HG03354 (cell line): Measurements from ENCODE around the gene NR1D2.
A peak's percentile ranks its signal among the peaks of the same experiment; 100 is the strongest.
"Not testable (repeated sequence)": the region's sequence is repeated elsewhere in the genome, so short reads cannot be mapped to it uniquely, and the experiment has no call there.

Experiments used
- ATAC-seq: cut with Tn5 transposase; IDR thresholded peaks from one replicate; pipeline ENCODE4 v1.9.1; 2021; ENCODE audit warnings: mild to moderate bottlenecking; ENCODE audit not compliant: unreplicated experiment, poor library complexity, severe bottlenecking

Gene NR1D2

GRCh38 chr3:23944861-23945662, at the start of gene NR1D2:
Gene NR1D2, plus strand, starts transcription at chr3:23945286. Its CDS starts 293 bp downstream, at chr3:23945579.
- peak; percentile 66 for ATAC-seq

- no peak for ATAC-seq
Observed at GRCh38 chr3:23900744-23901143, 44.3 kb upstream of the NR1D2 start.

DNA sequence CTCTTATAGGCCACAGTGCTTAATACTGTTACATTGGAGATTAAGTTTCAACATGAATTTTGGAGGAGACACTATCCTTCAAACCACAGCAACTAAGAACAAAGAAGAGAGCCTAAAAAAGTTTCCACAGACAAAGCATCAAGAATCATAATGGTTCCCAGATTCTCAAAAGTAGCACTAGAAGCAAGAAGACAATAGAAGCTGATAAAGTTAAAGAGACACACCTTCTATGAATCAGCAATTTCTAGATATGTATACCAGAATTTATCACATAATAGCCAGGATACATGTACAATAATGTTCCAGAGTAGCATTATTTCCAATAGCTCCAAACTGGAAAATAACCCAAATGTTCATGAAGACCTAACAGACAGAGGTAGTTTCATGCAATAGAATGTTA, 40.5 kb upstream of the NR1D2 start:
- ATAC-seq, result no peak

DNA sequence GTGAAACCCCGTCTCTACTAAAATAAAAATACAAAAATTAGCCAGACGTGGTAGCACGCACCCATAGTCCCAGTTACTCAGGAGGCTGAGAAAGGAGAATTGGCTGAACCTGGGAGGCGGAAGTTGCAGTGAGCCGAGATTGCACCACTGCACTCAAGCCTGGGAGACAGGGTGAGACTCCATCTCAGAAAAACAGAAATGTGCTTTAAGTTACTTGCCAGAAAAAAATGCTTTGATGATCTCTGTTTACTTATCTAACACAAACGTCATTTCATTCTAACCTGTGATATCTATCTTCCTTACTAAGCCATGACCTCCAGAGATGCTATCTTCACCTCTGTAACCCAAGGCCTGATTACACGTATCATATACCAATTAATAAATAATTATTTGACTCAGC, 35.7 kb upstream of the NR1D2 start:
- no peak for ATAC-seq

GRCh38 chr3:23911397-23911796, 33.7 kb upstream of the NR1D2 start:
- ATAC-seq, result no peak

GRCh38 chr3:23912335-23912734, 32.8 kb upstream of the NR1D2 start:
- ATAC-seq, result not testable (repeated sequence)

- no peak for ATAC-seq
Observed at GRCh38 chr3:23913182-23913581, 31.9 kb upstream of the NR1D2 start.

DNA sequence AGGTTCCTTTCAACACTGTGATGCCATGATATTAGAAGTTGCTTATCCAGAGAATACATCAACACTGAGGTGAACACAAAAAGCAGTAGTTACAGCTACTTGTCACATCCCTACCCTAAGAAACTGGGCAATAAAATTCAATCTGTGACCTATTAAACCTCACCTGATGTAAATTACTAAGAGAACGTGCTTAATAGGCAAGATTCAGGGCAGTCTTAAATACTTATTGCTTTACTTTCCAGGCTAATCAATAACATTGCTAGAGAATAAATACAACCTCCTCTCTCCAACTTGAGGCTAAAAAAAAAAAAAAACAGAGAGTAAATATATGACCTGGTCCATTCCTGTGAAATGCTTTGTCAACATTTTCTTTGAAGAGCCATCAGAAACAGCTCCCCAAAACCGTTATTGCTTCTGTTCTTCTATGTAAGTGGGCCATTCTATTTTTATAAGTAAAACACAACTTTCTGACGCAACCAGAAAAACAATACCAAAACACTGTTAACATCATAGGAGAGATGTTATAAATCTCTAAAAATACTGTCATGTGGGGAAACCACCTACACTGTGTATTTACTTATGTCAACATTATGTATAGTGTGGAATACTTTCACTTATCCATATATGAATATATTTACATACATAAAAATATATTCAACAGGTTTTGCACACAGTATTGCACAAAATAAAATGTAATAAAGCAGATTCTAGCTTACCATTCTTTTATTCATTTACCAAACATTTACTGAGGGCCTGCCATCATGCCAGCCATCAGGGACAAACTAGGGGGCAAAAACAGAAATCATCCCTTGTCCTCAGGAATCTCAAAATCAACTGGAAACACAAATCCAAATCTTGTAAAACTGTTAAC, 31.0 kb upstream of the NR1D2 start:
- ATAC-seq, result no peak

DNA sequence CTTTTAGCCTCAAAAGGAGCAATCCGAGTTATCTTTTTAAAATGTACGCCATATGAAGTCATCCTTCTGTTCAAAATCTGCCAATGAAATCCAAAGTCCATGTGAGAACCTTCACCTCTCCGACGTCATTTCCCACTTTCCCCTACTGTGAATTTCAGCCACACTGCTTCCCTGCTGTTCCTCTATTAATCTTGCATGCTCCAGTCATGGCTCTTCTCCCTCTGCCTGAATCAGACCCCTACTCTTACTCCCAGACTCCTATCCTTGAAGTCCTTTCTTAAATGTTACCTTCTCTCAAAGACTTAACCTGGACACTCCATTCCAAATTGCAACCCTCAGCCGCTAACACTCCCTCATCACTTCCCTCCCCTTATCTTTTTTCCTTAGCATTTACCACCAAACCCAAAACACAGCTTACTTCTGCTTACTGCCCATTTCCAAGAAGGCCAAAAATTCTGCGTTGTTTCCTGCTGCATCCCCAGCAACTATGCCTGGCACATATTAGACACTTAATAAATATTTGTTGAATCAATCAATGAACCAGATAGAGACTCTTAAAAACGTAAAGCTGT, 29.5 kb upstream of the NR1D2 start:
- ATAC-seq, result no peak

DNA sequence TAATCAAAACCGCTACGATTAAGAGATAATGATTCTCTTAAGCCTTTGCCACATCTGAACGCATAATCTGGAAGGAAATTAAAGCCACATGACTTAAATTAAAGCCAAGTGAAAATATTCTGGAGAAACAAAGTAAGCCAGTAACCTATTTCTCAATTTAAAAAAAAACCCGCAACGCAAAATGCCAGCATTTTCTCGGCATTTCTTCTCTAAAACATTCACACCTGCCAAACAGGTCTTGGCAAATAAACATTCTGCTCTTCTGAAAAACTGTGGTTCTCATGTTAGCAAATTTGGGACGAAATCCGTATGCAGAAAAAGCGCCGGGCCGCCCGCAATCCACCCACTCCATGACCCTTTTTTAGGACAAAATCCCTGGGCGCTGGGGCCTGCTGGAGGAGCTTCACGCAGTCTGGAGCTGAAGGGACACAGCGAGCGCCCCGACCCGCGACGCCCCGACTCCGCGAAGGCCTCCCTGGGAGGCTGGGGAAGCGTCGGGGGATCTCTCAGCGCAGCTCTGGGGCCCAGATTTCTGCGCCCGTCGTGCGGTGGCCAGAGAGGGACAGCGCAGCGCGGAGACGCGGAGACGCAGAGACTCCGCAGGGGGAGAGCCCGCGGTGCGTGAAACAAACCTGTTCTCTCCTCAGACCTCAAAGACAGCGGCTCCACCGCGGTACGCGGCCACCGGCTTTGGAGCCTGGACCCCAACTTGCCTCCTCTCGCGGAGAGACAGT, 28.8 kb upstream of the NR1D2 start:
- peak; percentile 51 for ATAC-seq

DNA sequence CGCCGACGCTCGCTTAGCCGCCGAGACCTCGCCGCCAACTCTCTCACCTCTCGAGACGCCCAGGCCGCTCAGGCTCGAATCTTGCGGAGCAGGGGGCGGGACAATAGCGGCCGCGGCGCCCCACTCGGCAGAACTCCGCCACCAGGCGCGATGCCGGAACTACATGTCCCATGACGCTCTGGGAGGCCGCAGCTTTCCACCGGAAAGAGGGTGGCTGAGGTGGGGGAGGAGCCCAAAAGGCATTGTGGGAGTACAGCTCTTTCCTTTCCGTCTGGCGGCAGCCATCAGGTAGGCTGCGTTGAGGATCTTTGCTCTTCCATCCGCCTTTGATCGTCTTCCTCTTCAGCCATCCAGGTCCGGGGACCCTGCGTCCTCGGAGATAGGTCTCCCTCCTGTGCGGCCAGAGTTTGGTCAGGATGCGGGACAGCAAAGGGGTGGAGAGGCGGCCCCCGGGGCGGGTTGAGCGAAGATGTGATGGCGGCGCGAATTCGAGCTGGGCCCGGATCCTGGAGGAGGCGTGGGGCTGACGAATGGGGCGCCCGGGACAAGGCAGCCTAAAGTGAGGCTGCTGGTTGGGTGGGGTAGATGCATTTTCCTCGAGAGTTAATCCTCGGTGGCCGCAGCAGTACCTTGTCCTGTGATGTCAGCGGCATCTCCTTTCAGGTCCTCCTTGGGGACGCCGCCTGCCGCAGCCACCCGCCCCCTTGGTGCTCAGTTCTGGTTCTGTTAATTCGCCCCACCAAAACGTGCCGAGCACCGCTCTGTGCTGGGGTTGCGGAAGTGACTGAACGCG, 28.0 kb upstream of the NR1D2 start, which contains the start of the genes NKIRAS1 and RPL15:
TSS of gene NKIRAS1 (minus strand) at position 105 of the 793 bp plus-strand sequence. CDS start 6,086 bp downstream, outside the sequence.
TSS of gene RPL15 (plus strand) at position 247 of the 793 bp plus-strand sequence. CDS start 728 bp downstream, outside the sequence.
- ATAC-seq, result peak; percentile 94

DNA sequence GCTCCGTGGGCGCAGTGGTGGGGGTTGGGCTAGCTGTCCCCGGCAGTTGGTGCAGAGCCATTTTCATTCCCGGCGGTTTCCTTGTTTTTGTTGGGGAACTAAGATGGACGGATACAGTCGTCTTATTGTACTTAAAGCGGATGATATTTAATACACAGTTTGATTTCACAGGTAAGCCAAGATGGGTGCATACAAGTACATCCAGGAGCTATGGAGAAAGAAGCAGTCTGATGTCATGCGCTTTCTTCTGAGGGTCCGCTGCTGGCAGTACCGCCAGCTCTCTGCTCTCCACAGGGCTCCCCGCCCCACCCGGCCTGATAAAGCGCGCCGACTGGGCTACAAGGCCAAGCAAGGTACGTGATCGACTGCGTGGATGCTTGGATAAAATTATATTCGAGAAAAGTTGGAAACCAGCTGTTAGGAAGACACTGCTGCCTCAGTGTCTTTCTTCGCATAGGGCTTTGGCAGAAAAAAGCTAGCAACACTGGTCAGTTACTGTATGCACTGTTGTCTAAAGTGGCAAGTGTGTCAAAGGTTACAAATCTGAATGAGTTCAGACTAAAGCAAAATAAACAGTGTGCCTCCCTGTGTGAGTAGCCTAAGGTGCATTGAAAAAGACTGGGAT, 27.3 kb upstream of the NR1D2 start:
- not testable (repeated sequence) for ATAC-seq

DNA sequence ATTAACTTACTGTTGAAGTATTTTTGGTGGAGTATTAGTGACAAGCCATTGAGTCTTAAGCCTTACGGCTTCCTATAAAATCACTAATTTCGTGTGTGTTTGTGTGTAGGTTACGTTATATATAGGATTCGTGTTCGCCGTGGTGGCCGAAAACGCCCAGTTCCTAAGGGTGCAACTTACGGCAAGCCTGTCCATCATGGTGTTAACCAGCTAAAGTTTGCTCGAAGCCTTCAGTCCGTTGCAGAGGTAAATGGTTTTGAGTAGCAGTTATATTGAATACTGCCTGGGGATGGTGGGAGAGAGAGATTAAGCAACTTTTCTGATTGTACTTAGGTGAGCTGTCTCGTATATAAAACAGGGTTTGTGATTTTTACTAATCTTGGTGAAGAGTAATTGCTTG, 26.8 kb upstream of the NR1D2 start:
- not testable (repeated sequence) for ATAC-seq

DNA sequence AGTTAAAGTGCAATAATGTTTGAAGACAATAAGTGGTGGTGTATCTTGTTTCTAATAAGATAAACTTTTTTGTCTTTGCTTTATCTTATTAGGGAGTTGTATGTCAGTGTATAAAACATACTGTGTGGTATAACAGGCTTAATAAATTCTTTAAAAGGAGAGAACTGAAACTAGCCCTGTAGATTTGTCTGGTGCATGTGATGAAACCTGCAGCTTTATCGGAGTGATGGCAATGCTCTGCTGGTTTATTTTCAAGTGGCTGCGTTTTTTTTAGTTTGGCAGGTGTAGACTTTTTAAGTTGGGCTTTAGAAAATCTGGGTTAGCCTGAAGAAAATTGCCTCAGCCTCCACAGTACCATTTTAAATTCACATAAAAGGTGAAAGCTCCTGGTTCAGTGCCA, 25.5 kb upstream of the NR1D2 start:
- ATAC-seq, result no peak

GRCh38 chr3:23920151-23920655, 24.9 kb upstream of the NR1D2 start:
- no peak for ATAC-seq

DNA sequence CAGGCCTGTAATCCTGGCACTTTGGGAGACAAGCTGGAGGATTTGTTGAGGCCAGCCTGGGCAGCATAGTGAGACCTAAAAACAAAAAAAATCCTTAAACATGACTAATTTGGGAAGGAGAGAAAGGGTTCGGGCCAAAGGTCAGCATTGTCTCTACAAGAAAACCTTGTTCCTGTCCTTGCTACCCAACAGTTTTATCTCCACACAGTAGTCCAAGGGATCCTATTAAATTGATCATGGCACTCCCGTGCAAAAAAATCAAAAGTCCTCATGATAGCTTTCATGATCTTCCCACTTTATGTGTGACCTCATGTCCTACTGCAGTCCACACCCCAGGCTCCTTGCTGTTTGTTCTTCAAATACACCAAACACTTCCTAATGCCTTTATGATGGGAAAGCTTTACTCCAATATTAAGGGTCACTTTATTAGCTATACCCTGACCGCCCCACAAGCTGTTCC, 24.0 kb upstream of the NR1D2 start:
- no peak for ATAC-seq

DNA sequence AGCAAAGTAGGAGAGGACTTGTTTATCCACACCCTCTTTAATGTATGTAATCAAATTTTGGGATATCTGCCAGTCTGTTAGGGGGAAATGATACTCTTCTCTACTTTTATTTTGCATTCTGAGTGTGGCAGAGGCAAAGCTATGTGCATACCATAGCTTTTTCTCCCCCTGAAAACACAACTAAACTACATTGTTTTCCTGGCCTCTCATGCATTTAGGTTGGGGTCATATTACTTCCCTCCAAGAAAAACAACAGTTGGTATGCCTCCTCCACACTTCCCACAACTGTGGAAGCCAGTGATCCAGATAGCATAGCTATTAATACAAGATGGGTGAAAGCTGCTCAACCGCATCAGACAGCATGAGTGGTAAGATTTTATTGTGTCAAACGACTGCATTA, 21.3 kb upstream of the NR1D2 start:
- ATAC-seq, result no peak

DNA sequence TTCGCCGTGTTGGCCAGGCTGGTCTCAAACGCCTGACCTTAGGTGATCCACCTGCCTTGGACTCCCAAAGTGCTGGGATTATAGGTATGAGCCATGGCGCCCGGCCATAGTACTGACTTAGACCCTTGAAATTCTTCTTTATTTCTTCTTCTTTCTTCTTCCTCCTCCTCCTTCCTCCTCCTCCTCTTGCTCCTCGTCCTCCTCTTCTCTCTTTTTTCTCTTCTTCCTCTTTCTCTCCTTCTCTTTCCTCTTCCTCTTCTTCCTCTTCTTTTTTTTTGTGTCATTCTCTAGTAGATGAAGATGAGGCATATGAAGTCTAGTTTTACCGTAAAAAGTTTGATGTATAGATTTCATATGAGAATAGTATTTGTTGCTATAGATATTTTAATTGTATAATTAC, 18.8 kb upstream of the NR1D2 start:
- ATAC-seq, result no peak
